ENCODE measurements around the gene SCNM1. TPM values are rescaled to one million over a fixed set of nuclear protein-coding genes. Genes with fewer than 3 reads are reported as not detected.

Gene SCNM1
- total RNA-seq, 6 experiments from 2014 or later, result 7.5 to 13.2 (median 8.5) TPM

GRCh38 chr1:151146072-151146411 is 19.9 kb upstream of the SCNM1 start:
- no peak for ATAC-seq
- Histone ChIP-seq H3K27me3 (no peaks in the 10 kb centered on the region), H3K4me3 (peak overlapping the region; percentile 62 to 73 (median 67)), H3K9me3 (no peaks in the 10 kb centered on the region), H3K36me3 (no peaks in the 10 kb centered on the region), H3K4me1 (peaks cover 0 to 17% (median 5%) of the 10 kb centered on the region in 4 donors), H3K27ac (peak overlapping the region in 2 of 3 donors; percentile 10 to 17)
- no peak for DNase-seq
- WGBS (ENCODE audit: insufficient coverage, low coverage, low lambda C conversion rate, missing lambda C conversion rate), result 0% methylated on average over 1 of the region's 26 CpGs
- TF ChIP-seq CTCF (IDR thresholded peaks at IDR 0.05) (no peak), POLR2A (IDR thresholded peaks at IDR 0.05) (no peak)
- intact Hi-C loops (cut with DNase I), result no loop called here

GRCh38 chr1:151146412-151147131 is 19.4 kb upstream of the SCNM1 start, which contains the start of gene SEMA6C:
Gene SEMA6C (minus strand): TSS chr1:151146631. CDS start chr1:151142621, 4,010 bp downstream.
- Histone ChIP-seq H3K4me3 (peak within 1 kb of the TSS; percentile 62 to 73 (median 67)), H3K27ac (peak within 1 kb of the TSS; percentile 48 to 70 (median 49)), H3K36me3 (no peaks in the 10 kb centered on the region), H3K27me3 (no peaks in the 10 kb centered on the region), H3K9me3 (no peaks in the 10 kb centered on the region), H3K4me1 (peaks cover 0 to 17% (median 5%) of the 10 kb centered on the region in 4 donors)
- DNase-seq, result peak; percentile 98
- ATAC-seq, result peak; percentile 98 to 99 (median 98)
- under 1% methylated on average over 17 of the region's 61 CpGs for WGBS (ENCODE audit: insufficient coverage, low coverage, low lambda C conversion rate, missing lambda C conversion rate)
- intact Hi-C loops (cut with DNase I), result no loop called here
- TF ChIP-seq CTCF (IDR thresholded peaks at IDR 0.05), result no peak
- peak; percentile 77 for TF ChIP-seq POLR2A (IDR thresholded peaks at IDR 0.05)

GRCh38 chr1:151147132-151147503 is 18.8 kb upstream of the SCNM1 start:
- Histone ChIP-seq H3K27ac (peak overlapping the region; percentile 48 to 70 (median 49)), H3K27me3 (no peaks in the 10 kb centered on the region), H3K4me1 (peaks cover 0 to 17% (median 5%) of the 10 kb centered on the region in 4 donors), H3K9me3 (no peaks in the 10 kb centered on the region), H3K36me3 (no peaks in the 10 kb centered on the region), H3K4me3 (peak overlapping the region; percentile 62 to 73 (median 67))
- ATAC-seq, result peak; percentile 30 to 56 (median 43)
- no peak for DNase-seq
- intact Hi-C loops (cut with DNase I), result no loop called here
- WGBS (ENCODE audit: insufficient coverage, low coverage, low lambda C conversion rate, missing lambda C conversion rate), result 13% methylated on average over 4 of the region's 7 CpGs
- TF ChIP-seq CTCF (IDR thresholded peaks at IDR 0.05) (no peak), POLR2A (IDR thresholded peaks at IDR 0.05) (no peak)

GRCh38 chr1:151147665-151148064 is 18.3 kb upstream of the SCNM1 start:
- intact Hi-C loops (cut with DNase I), result no loop called here
- Histone ChIP-seq H3K4me1 (peaks cover 0 to 17% (median 5%) of the 10 kb centered on the region in 4 donors), H3K4me3 (peak overlapping the region in 2 of 3 donors; percentile 62 to 73), H3K9me3 (no peaks in the 10 kb centered on the region), H3K36me3 (no peaks in the 10 kb centered on the region), H3K27ac (peak overlapping the region; percentile 48 to 70 (median 49)), H3K27me3 (no peaks in the 10 kb centered on the region)
- no peak for TF ChIP-seq CTCF (IDR thresholded peaks at IDR 0.05)
- TF ChIP-seq POLR2A (IDR thresholded peaks at IDR 0.05), result no peak
- ATAC-seq (peak; percentile 15 to 45 (median 41)), DNase-seq (no peak)
- 33% methylated on average over 2 of the region's 2 CpGs for WGBS (ENCODE audit: insufficient coverage, low coverage, low lambda C conversion rate, missing lambda C conversion rate)

Measured in right lobe of liver (tissue), 6 donors.